WI38 (cell line): ENCODE measurements around the gene ZBTB16.

Experiments used
- H3K4me3 ChIP-seq: 2 replicates; pipeline ENCODE4 v1.5.1; 2011; ENCODE audit warnings: low read depth, mild to moderate bottlenecking, control low read depth, low read length
- TF ChIP-seq, protein P1 (sequence below): IDR thresholded peaks from 2 replicates; pipeline ENCODE4 v1.5.1; 2012; ENCODE audit warnings: low read depth, mild to moderate bottlenecking, control low read depth, low read length

Gene ZBTB16

DNA sequence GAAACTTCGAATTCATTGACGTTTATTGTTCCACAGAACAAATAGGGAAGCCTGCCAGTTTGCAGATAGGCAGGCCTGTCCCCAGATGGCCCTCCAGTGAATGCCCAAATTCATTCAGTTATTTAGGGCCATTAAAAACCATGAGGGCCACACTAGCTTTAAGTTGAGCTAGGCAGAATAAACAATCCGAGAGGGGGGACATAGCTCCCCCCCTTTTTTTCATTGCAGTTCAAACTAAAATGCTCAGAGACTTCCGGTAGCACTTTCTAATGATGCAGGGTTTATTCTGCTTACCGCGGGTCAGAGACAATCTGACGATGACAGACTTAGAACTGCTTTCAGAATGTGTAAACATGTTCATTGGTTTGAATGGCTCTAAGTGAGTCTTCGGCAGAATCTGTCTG is 72.0 kb downstream of the ZBTB16 start:
- TF ChIP-seq, protein P1, sequence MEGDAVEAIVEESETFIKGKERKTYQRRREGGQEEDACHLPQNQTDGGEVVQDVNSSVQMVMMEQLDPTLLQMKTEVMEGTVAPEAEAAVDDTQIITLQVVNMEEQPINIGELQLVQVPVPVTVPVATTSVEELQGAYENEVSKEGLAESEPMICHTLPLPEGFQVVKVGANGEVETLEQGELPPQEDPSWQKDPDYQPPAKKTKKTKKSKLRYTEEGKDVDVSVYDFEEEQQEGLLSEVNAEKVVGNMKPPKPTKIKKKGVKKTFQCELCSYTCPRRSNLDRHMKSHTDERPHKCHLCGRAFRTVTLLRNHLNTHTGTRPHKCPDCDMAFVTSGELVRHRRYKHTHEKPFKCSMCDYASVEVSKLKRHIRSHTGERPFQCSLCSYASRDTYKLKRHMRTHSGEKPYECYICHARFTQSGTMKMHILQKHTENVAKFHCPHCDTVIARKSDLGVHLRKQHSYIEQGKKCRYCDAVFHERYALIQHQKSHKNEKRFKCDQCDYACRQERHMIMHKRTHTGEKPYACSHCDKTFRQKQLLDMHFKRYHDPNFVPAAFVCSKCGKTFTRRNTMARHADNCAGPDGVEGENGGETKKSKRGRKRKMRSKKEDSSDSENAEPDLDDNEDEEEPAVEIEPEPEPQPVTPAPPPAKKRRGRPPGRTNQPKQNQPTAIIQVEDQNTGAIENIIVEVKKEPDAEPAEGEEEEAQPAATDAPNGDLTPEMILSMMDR: no peak
- H3K4me3 ChIP-seq: no peak overlapping the region

DNA sequence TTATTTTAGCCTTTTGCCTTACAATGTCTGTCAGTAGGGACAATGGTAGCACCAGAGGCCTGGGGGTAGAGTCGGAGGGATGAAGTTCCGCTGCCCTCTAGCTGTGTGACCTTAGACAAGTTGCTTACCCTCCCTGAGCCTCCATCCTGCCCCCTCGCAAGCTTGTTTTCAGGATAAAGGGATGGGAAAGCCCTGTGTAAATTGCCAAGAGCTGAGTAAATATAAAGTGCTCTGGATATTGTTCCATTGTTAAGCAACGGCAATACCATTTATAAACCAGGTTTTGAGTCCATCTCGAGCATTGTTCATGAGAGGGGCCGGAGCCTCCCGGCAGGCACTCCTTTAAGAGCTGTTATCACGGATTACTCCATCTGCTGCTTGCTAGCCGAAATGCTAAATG is 72.9 kb downstream of the ZBTB16 start:
- TF ChIP-seq, protein P1: no peak
- no peak overlapping the region for H3K4me3 ChIP-seq

DNA sequence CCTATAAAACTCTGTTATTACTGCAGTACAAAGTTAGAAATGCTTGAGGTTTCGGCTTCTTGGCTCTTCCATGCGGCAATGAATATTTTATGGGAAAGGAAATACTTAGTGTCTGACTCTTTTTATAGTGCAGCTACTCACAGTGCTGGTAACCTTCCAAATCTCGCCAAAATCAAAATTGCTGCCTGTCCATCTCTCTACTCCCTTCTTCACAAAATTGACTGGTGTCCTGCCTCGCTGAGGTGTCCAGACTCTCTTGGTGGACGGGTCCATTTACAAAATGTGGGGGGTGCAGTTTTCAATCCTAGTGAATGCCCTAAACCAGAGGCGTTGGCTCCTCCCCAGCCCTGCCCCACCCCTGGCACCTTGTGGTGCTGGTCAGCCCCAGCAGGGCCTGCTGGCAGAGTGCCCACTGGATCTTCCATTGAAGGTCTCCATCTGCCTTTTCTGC is 73.5 kb downstream of the ZBTB16 start:
- TF ChIP-seq, protein P1: no peak
- no peak overlapping the region for H3K4me3 ChIP-seq

DNA sequence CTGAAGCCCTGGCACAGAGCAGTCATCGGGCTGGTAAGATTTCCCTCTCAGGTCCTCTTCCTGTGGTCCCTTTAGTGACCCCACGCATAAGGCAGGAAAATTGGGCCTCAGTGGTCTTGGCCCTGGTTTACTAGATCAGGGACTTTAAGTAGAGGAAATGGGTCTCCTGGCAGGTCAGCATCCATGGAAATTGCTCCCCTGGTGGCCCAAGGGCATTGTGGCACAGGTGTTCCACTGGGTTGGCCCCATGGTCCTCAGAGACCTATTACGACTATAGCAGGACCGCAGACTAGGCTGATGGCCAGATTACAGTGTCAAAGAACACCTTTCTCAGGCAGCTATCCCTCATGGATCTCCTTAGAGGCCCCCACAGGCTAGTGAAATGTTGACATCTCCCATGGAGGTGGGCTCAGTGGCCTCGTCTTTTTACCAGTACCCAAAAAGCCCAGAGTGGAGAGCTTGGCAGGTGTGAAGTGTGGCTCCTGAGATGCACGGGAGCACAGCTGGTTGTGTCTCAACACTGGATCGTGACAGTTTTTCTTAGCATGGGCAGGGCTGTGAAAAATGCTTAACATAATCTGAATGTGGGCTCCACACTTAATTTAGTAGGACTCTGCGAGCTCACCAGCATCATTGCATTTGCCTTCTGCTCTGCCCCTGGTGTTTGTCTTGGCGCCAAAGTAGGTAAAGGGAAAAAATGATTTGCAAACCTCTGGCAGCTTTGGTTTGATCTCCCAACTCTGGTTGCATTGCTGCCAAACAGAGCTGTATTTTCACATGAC is 74.2 kb downstream of the ZBTB16 start:
- H3K4me3 ChIP-seq: no peak overlapping the region
- TF ChIP-seq, protein P1: no peak

DNA sequence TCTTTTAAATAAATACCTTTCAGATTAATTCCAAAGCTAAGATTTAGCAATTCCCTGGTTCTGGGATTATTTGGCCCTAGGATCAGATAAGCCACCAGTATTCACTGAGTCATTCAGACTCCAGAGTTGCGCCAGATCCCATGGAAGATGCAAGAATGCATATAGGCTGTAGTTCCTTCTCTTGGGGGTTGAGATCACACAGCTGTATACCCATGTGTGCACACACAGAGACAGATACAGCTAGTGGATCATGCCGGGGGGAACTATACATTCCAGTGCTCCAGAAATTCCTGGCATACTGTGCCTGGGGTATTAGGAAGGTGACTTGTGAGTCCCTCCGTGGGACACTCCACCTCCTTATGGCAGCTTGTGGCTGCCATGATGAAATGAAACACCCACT is 75.4 kb downstream of the ZBTB16 start:
- H3K4me3 ChIP-seq: no peak overlapping the region
- TF ChIP-seq, protein P1: no peak

DNA sequence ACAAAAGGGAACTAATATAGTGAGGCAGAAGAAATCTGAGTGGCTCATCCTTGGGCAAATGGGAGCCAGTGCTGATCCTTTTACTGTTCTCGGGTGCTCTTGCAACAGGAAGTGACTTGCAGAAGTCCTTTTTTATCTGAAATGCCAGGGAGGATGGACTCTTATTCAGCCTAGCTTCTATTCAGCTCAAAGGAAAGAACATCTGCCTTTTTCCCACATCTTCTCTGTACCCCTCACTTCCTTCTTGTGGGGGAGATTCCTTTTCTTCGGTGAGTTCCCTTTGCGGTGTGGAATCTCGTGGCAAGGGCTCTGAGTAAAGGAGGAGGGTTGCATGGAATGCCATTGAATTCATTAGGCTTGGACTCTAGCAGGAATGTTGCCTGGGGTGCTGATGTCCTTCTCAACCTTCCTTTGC is 76.2 kb downstream of the ZBTB16 start:
- no peak overlapping the region for H3K4me3 ChIP-seq
- TF ChIP-seq, protein P1: no peak

DNA sequence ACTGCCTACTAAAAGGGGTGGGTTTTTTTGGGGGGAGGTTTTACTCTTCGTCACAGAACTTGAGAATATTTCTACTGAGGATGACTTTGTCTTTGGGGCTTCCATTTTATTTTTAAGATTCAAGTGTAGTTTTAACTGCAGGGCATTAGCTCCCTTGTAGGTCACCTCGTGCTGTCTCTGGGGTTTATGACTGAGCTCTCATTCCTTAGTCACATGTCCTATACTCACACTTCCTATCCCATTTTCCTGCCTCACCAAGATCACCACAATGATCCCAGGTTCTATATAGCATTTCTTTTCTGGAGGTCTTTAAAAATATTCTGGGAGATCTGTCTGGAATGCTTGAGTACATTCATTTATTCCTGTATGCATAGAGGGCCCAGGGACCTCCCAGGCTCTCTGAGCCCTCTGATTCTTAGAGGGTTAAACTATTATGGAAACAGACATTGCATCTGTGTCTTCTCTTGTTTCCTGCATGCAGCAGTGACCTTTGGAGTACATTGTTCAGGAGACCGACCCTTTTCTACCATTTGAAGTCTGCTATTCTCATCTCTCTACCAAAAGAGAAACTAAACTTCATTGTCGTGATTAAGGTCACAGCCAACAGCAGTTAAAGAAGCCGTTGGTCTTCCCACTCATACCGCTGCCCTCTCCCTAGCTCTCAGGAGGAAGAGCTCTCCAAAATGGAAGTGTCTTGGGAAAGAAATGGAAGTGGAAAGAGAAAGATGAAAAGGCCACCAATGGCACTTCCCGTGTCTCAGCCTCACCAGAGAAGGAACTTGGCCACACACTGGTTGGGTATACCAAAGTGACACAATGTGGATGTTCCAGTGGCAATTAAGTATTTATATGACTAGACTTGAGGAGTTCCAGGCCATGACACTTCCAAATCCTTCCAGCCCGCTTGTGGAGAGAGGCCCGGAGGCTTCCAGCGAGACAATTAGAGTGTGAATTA is 77.5 kb downstream of the ZBTB16 start:
- TF ChIP-seq, protein P1: no peak
- H3K4me3 ChIP-seq: no peak overlapping the region
